ENCODE results near the gene IFNB1. TPM values are rescaled to one million over a fixed set of nuclear protein-coding genes. Genes with fewer than 3 reads are reported as not detected.
A peak's percentile ranks its signal among the peaks of the same experiment; 100 is the strongest.

IFNB1 gene
- total RNA-seq (not detected), polyA plus RNA-seq (not detected), total RNA-seq (not detected)

DNA sequence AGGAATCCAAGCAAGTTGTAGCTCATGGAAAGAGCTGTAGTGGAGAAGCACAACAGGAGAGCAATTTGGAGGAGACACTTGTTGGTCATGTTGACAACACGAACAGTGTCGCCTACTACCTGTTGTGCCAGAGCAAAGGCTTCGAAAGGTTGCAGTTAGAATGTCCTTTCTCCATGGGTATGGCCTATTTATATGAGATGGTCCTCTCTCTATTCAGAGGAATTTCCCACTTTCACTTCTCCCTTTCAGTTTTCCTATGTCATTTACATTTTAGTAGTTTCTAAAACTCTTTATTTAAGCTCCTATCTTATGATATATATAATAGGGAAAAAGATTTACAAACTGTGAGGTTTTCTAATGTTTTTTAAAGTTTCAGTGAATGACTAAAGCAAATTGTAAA is at the start of gene IFNB1:
Gene IFNB1 (minus strand): TSS at position 162 of the 400 bp plus-strand sequence. CDS start 73 bp downstream, at position 89.
- CTCF ChIA-PET: interaction anchor here (2.9 kb wide), 1 partner anchor 34 kb away, joined by 34 read pairs; no protein-coding TSS in a partner anchor
- POLR2A ChIA-PET: interaction anchor here (1.1 to 1.5 kb wide), 3 partner anchors 18 to 79 kb away, joined by 3 to 4 read pairs (median 3); no protein-coding TSS in a partner anchor
- H3K4me1 Mint-ChIP-seq: peaks cover 23 to 35% (median 30%) of the 10 kb centered on the region in 7 donors
- Histone ChIP-seq H3K9me3 (ENCODE audit: control insufficient read depth in 2 of 3, low read length in 3 of 3) (no peaks in the 10 kb centered on the region), H3K27me3 (ENCODE audit: control insufficient read depth in 2 of 2, insufficient read depth in 2 of 2, low read length in 2 of 2) (no peaks in the 10 kb centered on the region), H3K36me3 (ENCODE audit: control insufficient read depth in 2 of 3, insufficient read depth in 3 of 3, low read length in 3 of 3) (no peaks in the 10 kb centered on the region), H3K27ac (ENCODE audit: low read depth, low read length) (no peak within 1 kb of the TSS), H3K4me3 (ENCODE audit: low read length) (no peak within 1 kb of the TSS), H3K4me1 (ENCODE audit: control insufficient read depth in 2 of 2, insufficient read depth in 2 of 2, low read length in 2 of 2) (peaks cover 0 to 18% of the 10 kb centered on the region in 2 donors)
- ATAC-seq (no peak), DNase-seq (no peak)
- peaks cover 0 to 25% (median 0%) of the 10 kb centered on the region in 5 donors for H3K27me3 Mint-ChIP-seq
- intact Hi-C loops (cut with micrococcal nuclease): loop anchor here (1.0 kb wide), 1 partner anchor 34 kb away; no protein-coding TSS in a partner anchor
- peak within 1 kb of the TSS in 1 of 10 donors; percentile 26 for H3K4me3 Mint-ChIP-seq
- peaks cover 0 to 5% (median 3%) of the 10 kb centered on the region in 5 donors for H3K36me3 Mint-ChIP-seq
- H3K9me3 Mint-ChIP-seq: peaks cover 0 to 4% (median 0%) of the 10 kb centered on the region in 11 donors
- peak within 1 kb of the TSS in 3 of 9 donors; percentile 15 to 42 (median 34) for H3K27ac Mint-ChIP-seq

DNA sequence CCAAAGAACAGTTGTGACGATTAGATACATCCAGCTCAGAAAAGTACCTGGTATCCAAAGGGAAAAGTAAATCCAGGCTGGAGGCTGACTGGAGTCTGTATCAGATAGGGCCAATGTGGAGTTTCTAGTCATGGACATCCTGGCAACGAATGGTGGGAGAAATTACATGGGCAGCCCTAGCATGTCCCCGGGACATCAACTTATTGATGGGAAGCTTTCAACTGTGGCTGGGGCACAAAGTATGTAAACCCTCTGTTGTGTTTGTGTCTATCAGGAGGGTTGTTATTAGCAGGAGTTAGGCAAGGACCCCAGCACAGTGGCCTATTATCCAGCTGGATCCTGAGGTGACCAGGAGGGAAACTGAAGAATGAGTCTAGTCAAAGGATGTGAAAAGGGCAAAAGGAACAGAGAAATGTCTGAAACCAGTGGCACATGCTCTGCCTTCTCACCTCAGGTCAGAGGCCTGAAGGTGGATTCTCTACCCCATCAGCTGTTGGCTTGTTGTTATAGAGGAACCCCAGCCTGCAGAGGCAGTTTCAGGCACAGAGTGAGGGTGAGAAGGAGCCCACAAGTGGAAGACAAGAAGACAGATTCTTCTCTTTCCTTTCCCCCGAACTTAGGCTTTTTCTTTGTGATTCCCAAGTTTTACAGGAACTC is 44.0 kb upstream of the IFNB1 start:
- no peaks in the 10 kb centered on the region for H3K27me3 ChIP-seq (ENCODE audit: control insufficient read depth in 2 of 2, insufficient read depth in 2 of 2, low read length in 2 of 2)
- no peak overlapping the region for H3K4me3 Mint-ChIP-seq
- DNase-seq (no peak), ATAC-seq (no peak)
- H3K36me3 ChIP-seq (ENCODE audit: control insufficient read depth in 2 of 3, insufficient read depth in 3 of 3, low read length in 3 of 3): no peaks in the 10 kb centered on the region
- CTCF ChIA-PET: no interaction called here
- H3K27ac Mint-ChIP-seq: no peak overlapping the region
- H3K9me3 Mint-ChIP-seq: peaks cover 0 to 4% (median 0%) of the 10 kb centered on the region in 11 donors
- H3K4me3 ChIP-seq (ENCODE audit: low read length): no peak overlapping the region
- POLR2A ChIA-PET: no interaction called here
- no peak overlapping the region for H3K27ac ChIP-seq (ENCODE audit: low read depth, low read length)
- H3K27me3 Mint-ChIP-seq: peaks cover 7 to 52% (median 20%) of the 10 kb centered on the region in 5 donors
- peaks cover 0 to 7% (median 0%) of the 10 kb centered on the region in 5 donors for H3K36me3 Mint-ChIP-seq
- no peaks in the 10 kb centered on the region for H3K4me1 ChIP-seq (ENCODE audit: control insufficient read depth in 2 of 2, insufficient read depth in 2 of 2, low read length in 2 of 2)
- intact Hi-C loops (cut with micrococcal nuclease): no loop called here
- H3K9me3 ChIP-seq (ENCODE audit: control insufficient read depth in 2 of 3, low read length in 3 of 3): no peaks in the 10 kb centered on the region
- H3K4me1 Mint-ChIP-seq: peaks cover 0 to 4% (median 0%) of the 10 kb centered on the region in 7 donors

DNA sequence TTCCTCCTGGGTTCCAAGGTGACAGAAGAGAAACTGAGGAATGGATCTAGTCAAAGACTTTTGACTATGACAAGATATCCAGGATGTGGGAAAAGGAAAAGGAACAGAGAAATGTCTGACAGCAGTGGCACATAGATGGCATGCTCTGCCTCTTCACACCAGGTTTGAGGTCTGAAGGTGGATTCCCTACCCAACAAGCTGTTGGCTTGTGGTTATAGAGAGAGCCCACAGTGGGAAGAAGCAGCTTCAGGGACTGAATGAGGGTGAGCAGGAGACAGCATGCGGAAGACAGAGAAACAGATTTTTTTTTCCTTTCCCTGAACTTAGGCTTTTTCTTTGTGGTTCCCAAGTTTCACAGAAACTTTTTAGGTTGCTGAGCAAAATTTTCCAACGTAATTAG is 43.3 kb upstream of the IFNB1 start:
- Mint-ChIP-seq H3K27me3 (peaks cover 7 to 52% (median 17%) of the 10 kb centered on the region in 5 donors), H3K27ac (no peak overlapping the region), H3K9me3 (peaks cover 0 to under 1% (median 0%) of the 10 kb centered on the region in 11 donors), H3K36me3 (peaks cover 0 to 4% (median 0%) of the 10 kb centered on the region in 5 donors), H3K4me3 (no peak overlapping the region), H3K4me1 (peaks cover 0 to 4% (median 0%) of the 10 kb centered on the region in 7 donors)
- Histone ChIP-seq H3K9me3 (ENCODE audit: control insufficient read depth in 2 of 3, low read length in 3 of 3) (no peaks in the 10 kb centered on the region), H3K27ac (ENCODE audit: low read depth, low read length) (no peak overlapping the region), H3K4me3 (ENCODE audit: low read length) (no peak overlapping the region), H3K36me3 (ENCODE audit: control insufficient read depth in 2 of 3, insufficient read depth in 3 of 3, low read length in 3 of 3) (no peaks in the 10 kb centered on the region), H3K27me3 (ENCODE audit: control insufficient read depth in 2 of 2, insufficient read depth in 2 of 2, low read length in 2 of 2) (no peaks in the 10 kb centered on the region), H3K4me1 (ENCODE audit: control insufficient read depth in 2 of 2, insufficient read depth in 2 of 2, low read length in 2 of 2) (no peaks in the 10 kb centered on the region)
- CTCF ChIA-PET: no interaction called here
- POLR2A ChIA-PET: no interaction called here
- ATAC-seq (no peak), DNase-seq (no peak)
- intact Hi-C loops (cut with micrococcal nuclease): no loop called here

DNA sequence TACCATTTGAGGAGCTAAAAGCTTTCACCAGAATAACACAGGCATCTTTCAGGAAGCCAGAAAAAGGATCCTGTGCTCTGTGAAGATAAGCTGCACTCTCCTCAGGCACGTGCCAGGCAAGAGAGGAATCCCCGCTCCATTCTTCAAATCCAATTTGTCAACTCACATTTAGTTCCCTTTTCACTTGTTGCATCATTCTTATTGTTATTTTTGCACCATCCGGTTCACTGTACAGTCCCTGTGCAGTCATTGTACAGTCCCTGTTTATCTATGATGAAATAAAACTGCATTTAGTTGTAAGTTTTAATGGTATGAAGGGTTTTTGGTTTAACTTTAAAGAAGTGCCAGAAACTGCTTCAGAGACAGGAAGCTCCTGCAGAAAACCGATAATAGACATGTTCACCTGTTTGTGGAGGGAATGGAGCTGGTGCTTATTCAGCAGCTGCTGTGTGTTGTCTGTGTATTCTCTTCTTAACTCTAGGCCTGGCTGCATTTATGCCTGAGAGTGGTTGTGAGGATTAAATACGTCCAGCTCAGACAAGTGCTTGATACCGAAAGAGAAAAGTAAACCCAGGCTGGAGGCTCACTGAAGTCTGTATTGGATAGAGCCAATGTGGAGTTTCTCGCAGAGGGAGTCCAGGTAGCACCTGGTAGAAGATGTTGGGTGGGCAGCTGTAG is 41.5 kb upstream of the IFNB1 start:
- peaks cover 3 to 49% (median 12%) of the 10 kb centered on the region in 5 donors for H3K27me3 Mint-ChIP-seq
- peaks cover 0 to 2% (median 0%) of the 10 kb centered on the region in 5 donors for H3K36me3 Mint-ChIP-seq
- Histone ChIP-seq H3K27ac (ENCODE audit: low read depth, low read length) (no peak overlapping the region), H3K36me3 (ENCODE audit: control insufficient read depth in 2 of 3, insufficient read depth in 3 of 3, low read length in 3 of 3) (no peaks in the 10 kb centered on the region), H3K27me3 (ENCODE audit: control insufficient read depth in 2 of 2, insufficient read depth in 2 of 2, low read length in 2 of 2) (no peaks in the 10 kb centered on the region), H3K9me3 (ENCODE audit: control insufficient read depth in 2 of 3, low read length in 3 of 3) (no peaks in the 10 kb centered on the region), H3K4me1 (ENCODE audit: control insufficient read depth in 2 of 2, insufficient read depth in 2 of 2, low read length in 2 of 2) (no peaks in the 10 kb centered on the region), H3K4me3 (ENCODE audit: low read length) (no peak overlapping the region)
- H3K27ac Mint-ChIP-seq: no peak overlapping the region
- H3K9me3 Mint-ChIP-seq: no peaks in the 10 kb centered on the region
- DNase-seq (no peak), ATAC-seq (peak; percentile 79)
- intact Hi-C loops (cut with micrococcal nuclease): no loop called here
- CTCF ChIA-PET: interaction anchor here (1.1 to 1.7 kb wide), 3 partner anchors 8 to 40 kb away, joined by 3 to 5 read pairs (median 3); no protein-coding TSS in a partner anchor
- POLR2A ChIA-PET: no interaction called here
- H3K4me1 Mint-ChIP-seq: peaks cover 0 to 4% (median 0%) of the 10 kb centered on the region in 7 donors
- H3K4me3 Mint-ChIP-seq: no peak overlapping the region

DNA sequence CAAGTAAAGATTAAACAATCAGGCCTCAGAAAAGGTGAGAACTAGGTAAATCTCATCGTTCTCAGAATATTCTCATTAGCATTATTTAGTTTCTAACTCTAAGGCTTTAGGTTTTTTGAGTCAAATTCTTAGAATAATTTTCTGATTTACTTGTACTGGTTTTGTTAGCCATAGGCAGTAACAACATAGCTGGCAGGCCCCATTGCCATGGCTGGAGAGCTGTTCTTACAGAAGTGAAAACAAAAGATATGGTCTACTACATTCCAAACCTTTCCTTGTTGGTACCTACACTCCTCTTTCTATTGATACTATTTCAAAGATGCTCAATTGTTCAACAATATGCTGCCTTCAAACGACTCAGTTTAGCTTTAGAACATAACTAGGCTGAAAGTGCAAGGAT is 36.6 kb upstream of the IFNB1 start:
- DNase-seq: no peak
- H3K36me3 Mint-ChIP-seq: no peaks in the 10 kb centered on the region
- ATAC-seq: no peak
- intact Hi-C loops (cut with micrococcal nuclease): loop anchor here (5.0 kb wide), 4 partner anchors 157 to 1622 kb away; no protein-coding TSS in a partner anchor
- no peaks in the 10 kb centered on the region for H3K9me3 Mint-ChIP-seq
- ChIA-PET CTCF (no interaction called here), POLR2A (no interaction called here)
- H3K27me3 ChIP-seq (ENCODE audit: control insufficient read depth in 2 of 2, insufficient read depth in 2 of 2, low read length in 2 of 2): no peaks in the 10 kb centered on the region
- no peaks in the 10 kb centered on the region for H3K4me1 ChIP-seq (ENCODE audit: control insufficient read depth in 2 of 2, insufficient read depth in 2 of 2, low read length in 2 of 2)
- H3K4me3 Mint-ChIP-seq: no peak overlapping the region
- H3K27me3 Mint-ChIP-seq: peaks cover 0 to 44% (median 5%) of the 10 kb centered on the region in 5 donors
- no peak overlapping the region for H3K4me3 ChIP-seq (ENCODE audit: low read length)
- H3K4me1 Mint-ChIP-seq: peaks cover 0 to 3% (median 0%) of the 10 kb centered on the region in 7 donors
- H3K36me3 ChIP-seq (ENCODE audit: control insufficient read depth in 2 of 3, insufficient read depth in 3 of 3, low read length in 3 of 3): no peaks in the 10 kb centered on the region
- H3K27ac Mint-ChIP-seq: no peak overlapping the region
- H3K9me3 ChIP-seq (ENCODE audit: control insufficient read depth in 2 of 3, low read length in 3 of 3): no peaks in the 10 kb centered on the region
- H3K27ac ChIP-seq (ENCODE audit: low read depth, low read length): no peak overlapping the region

DNA sequence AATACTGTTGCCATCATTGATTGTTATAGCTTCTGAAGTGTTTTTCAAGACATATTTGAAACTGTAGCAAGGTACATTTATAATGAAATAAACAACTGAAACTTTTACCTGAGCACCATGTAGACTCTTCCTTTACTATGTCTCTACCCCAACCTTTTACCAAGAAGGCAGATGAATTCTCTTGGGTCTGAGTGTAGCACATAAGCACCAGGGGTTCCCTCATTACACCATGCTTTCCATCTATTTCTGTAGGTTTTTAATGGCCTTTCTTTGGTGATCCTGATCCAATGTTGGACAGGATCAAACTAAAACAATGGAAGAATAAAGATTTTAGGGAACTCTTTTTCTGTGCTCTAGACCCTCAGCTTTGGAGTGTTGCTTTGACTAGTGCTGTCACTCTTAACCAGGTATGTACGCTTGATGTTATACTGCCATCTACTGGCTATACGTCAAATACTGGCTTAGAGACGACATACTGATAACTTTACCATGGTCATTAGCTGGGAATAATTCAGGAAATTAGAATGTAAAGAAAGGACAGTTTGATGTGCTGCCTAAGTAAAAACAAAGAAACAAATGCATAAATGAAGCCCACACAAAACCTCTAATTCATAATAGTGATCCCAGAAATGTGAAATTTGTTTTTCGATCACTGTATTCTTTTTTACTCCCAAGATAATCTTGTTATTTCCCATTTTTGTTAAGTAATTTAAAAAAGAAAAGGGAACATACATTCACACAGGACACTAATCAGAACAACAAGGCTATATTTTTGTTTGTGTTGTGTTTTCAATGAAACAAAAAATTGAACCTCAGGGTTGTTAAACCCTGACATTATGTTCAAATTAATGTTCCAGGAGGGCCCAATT is 33.2 kb upstream of the IFNB1 start:
- peak in 7 of 9 donors; percentile 43 to 72 (median 62) for DNase-seq

More for the DNA sequence above, 33.2 kb upstream of the IFNB1 start:
- POLR2A ChIA-PET: interaction anchor here (0.6 to 1.2 kb wide), 3 partner anchors 32 to 645 kb away, joined by 3 to 4 read pairs (median 3); partner anchors contain the start of gene IFNB1
- Histone ChIP-seq H3K36me3 (ENCODE audit: control insufficient read depth in 2 of 3, insufficient read depth in 3 of 3, low read length in 3 of 3) (no peaks in the 10 kb centered on the region), H3K27me3 (ENCODE audit: control insufficient read depth in 2 of 2, insufficient read depth in 2 of 2, low read length in 2 of 2) (no peaks in the 10 kb centered on the region), H3K27ac (ENCODE audit: low read depth, low read length) (no peak overlapping the region), H3K4me3 (ENCODE audit: low read length) (no peak overlapping the region), H3K4me1 (ENCODE audit: control insufficient read depth in 2 of 2, insufficient read depth in 2 of 2, low read length in 2 of 2) (no peaks in the 10 kb centered on the region), H3K9me3 (ENCODE audit: control insufficient read depth in 2 of 3, low read length in 3 of 3) (no peaks in the 10 kb centered on the region)
- intact Hi-C loops (cut with micrococcal nuclease): loop anchor here (1.0 to 5.0 kb wide), 17 partner anchors 33 to 1646 kb away; partner anchors contain the start of gene HACD4 (in 2 of the 2)
- Mint-ChIP-seq H3K36me3 (no peaks in the 10 kb centered on the region), H3K27me3 (peaks cover 0 to 19% (median 0%) of the 10 kb centered on the region in 5 donors), H3K4me1 (peaks cover 0 to 3% (median 0%) of the 10 kb centered on the region in 7 donors), H3K9me3 (no peaks in the 10 kb centered on the region), H3K27ac (peak overlapping the region in 1 of 9 donors; percentile 51), H3K4me3 (no peak overlapping the region)
- CTCF ChIA-PET: interaction anchor here (0.6 to 4.1 kb wide), 30 partner anchors 8 to 1643 kb away, joined by 3 to 34 read pairs (median 4); partner anchors contain the start of genes IFNB1 and MLLT3
- peak; percentile 92 for ATAC-seq

All from naive thymus-derived CD4-positive, alpha-beta T cell (primary cell).